ENCODE data around the gene GABBR2.

Gene GABBR2

DNA sequence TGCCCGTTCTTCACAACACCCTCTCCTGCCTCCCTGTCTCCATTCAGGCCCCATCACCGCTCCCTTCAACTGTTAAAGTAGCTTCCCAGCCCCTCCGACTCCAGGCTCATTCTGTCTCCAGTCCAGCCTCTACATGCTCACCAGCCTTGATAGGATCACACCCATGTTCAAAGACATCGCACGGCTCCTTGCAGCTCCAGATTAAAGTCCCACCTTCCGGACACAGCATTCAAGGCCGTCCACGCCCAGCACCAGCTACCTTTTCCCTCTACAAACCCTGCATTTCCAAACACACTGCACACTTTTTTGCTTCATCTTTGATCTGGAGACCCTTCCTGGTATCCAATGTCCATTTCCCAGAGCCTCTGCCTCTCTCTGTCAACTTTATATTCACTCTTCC, 6.4 kb downstream of the GABBR2 start:
- in situ Hi-C loops (cut with HindIII; ENCODE audit: low sequenced_read_pairs) = no loop called here
- no peak overlapping the region for H3K4me3 ChIP-seq (ENCODE audit: low read depth, low read length)
- no peak for DNase-seq (ENCODE audit: low read depth)
- TF ChIP-seq, protein P1, sequence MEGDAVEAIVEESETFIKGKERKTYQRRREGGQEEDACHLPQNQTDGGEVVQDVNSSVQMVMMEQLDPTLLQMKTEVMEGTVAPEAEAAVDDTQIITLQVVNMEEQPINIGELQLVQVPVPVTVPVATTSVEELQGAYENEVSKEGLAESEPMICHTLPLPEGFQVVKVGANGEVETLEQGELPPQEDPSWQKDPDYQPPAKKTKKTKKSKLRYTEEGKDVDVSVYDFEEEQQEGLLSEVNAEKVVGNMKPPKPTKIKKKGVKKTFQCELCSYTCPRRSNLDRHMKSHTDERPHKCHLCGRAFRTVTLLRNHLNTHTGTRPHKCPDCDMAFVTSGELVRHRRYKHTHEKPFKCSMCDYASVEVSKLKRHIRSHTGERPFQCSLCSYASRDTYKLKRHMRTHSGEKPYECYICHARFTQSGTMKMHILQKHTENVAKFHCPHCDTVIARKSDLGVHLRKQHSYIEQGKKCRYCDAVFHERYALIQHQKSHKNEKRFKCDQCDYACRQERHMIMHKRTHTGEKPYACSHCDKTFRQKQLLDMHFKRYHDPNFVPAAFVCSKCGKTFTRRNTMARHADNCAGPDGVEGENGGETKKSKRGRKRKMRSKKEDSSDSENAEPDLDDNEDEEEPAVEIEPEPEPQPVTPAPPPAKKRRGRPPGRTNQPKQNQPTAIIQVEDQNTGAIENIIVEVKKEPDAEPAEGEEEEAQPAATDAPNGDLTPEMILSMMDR (IDR thresholded peaks at IDR 0.05; ENCODE audit: low read depth, low read length, missing control alignments) = no peak

- DNase-seq (ENCODE audit: low read depth) = no peak
- TF ChIP-seq, protein P1 (IDR thresholded peaks at IDR 0.05; ENCODE audit: low read depth, low read length, missing control alignments) = no peak
- H3K4me3 ChIP-seq (ENCODE audit: low read depth, low read length) = no peak overlapping the region
- in situ Hi-C loops (cut with HindIII; ENCODE audit: low sequenced_read_pairs) = no loop called here
Observed at GRCh38 chr9:98701576-98701975, 7.2 kb downstream of the GABBR2 start.

DNA sequence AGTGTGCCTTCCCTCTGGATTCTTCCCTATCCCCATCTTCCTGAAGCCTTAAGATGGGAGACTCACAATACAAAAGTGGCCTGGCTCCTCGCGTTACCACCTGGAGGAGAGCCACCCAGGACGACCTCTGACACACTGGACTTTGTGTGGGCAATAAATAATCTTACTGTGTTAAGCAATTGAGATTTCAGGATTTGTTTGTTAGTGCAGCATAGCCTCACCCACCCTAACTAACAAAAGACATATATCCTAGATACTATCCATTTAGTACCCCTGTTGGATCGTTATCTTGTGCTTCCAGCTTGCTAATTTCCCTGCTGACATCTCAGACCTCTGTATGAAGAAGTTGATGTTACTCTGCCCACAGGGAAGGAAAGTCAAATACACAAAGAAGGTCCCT, 7.9 kb downstream of the GABBR2 start:
- DNase-seq (ENCODE audit: low read depth) = no peak
- in situ Hi-C loops (cut with HindIII; ENCODE audit: low sequenced_read_pairs) = no loop called here

GRCh38 chr9:98698856-98699255, 9.9 kb downstream of the GABBR2 start:
- no peak for DNase-seq (ENCODE audit: low read depth)
- in situ Hi-C loops (cut with HindIII; ENCODE audit: low sequenced_read_pairs) = no loop called here
- H3K4me3 ChIP-seq (ENCODE audit: low read depth, low read length) = no peak overlapping the region
- TF ChIP-seq, protein P1 (IDR thresholded peaks at IDR 0.05; ENCODE audit: low read depth, low read length, missing control alignments) = no peak

More for the DNA sequence above, 7.9 kb downstream of the GABBR2 start:
- TF ChIP-seq, protein P1 (IDR thresholded peaks at IDR 0.05; ENCODE audit: low read depth, low read length, missing control alignments) = no peak
- H3K4me3 ChIP-seq (ENCODE audit: low read depth, low read length) = no peak overlapping the region

GRCh38 chr9:98694943-98695342, 13.8 kb downstream of the GABBR2 start:
- DNase-seq (ENCODE audit: low read depth) = no peak
- H3K4me3 ChIP-seq (ENCODE audit: low read depth, low read length) = no peak overlapping the region
- in situ Hi-C loops (cut with HindIII; ENCODE audit: low sequenced_read_pairs) = no loop called here
- TF ChIP-seq, protein P1 (IDR thresholded peaks at IDR 0.05; ENCODE audit: low read depth, low read length, missing control alignments) = no peak

GRCh38 chr9:98692392-98692791, 16.3 kb downstream of the GABBR2 start:
- TF ChIP-seq, protein P1 (IDR thresholded peaks at IDR 0.05; ENCODE audit: low read depth, low read length, missing control alignments) = no peak
- in situ Hi-C loops (cut with HindIII; ENCODE audit: low sequenced_read_pairs) = no loop called here
- DNase-seq (ENCODE audit: low read depth) = no peak
- H3K4me3 ChIP-seq (ENCODE audit: low read depth, low read length) = no peak overlapping the region

- in situ Hi-C loops (cut with HindIII; ENCODE audit: low sequenced_read_pairs) = no loop called here
- no peak for DNase-seq (ENCODE audit: low read depth)
- no peak overlapping the region for H3K4me3 ChIP-seq (ENCODE audit: low read depth, low read length)
- TF ChIP-seq, protein P1 (IDR thresholded peaks at IDR 0.05; ENCODE audit: low read depth, low read length, missing control alignments) = no peak
Observed at GRCh38 chr9:98691890-98692289, 16.8 kb downstream of the GABBR2 start.
